Measurements from ENCODE around the gene GFRA4.

- TF ChIP-seq CTCF (IDR thresholded peaks at IDR 0.05; ENCODE audit: low read length), result no peak
- TF ChIP-seq EZH2phosphoT487 (IDR thresholded peaks at IDR 0.05; ENCODE audit: low read length), result no peak
These were observed 14.2 kb downstream of the GFRA4 start for GRCh38 chr20:3648951-3649350.

All from MM.1S (cell line).